Stimulated activated CD4-positive, alpha-beta T cell treated with anti-CD3 and anti-CD28 coated beads, Interleukin-1b, Interleukin-23, amount 100 ng/mL, for 1 hour (primary cell): Measurements from ENCODE around the gene NR2E1.

Experiments used
- DNase-seq, 2 donors: peaks; one replicate each; pipeline ENCODE4 v3.0.0-alpha.2; 2020; ENCODE audit warnings: low read depth in 2 of 2

The NR2E1 gene

DNA sequence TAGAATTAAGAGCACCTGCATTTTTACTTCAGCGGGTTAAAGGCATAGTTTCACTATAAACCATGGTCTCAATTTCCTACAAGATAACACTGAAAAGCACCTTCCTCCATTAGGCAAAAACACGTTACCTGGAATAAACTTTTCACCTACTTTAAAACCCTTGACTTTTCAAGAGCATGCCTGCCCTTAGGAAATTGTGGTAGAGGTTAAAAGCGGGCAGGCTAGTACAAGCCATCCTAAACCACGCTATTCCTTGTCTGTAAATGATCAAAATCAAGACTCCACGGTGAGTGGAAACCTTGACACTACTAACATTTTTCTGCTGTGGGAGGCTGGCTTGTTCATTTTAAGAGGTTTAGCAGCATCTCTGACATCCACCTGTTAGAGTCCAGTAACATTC is 43.9 kb downstream of the NR2E1 start:
- DNase-seq, result no peak

DNA sequence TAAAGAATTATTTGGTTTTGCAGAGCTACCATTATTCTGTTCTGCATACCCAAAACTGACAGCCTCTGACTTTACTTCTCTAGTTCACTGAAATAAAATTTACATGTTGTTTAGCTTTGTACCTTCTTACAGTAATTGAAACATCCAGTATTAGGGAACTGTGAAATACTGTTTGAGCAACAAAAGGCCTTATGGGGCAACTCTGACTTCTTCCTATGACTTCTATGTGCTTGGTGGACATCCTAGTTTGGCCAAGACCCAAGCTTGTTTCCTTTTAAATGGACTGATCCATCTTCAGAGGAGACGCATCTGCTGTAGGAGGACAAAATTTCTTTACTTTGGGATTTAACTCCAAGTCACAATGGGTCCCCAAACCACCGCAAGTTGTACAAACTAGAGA is 44.7 kb downstream of the NR2E1 start:
- DNase-seq, result no peak

DNA sequence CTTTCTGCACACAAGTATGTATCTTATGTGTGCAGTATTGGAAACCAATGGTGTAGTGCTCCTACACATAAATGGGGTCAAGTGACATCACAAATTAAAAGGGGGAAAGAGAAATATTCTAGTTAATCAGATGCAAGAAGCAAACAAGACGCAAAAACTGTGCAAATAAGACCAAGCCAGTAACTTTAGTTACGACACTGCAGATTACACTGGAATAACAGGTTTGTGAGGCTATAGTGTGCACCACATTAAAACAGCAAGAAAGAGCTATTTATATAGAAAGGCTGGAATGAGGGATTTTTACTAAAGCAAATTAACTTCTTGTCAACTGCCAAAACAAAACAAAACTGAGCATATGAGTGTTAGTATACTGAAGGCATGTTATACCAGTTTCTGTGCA is 45.8 kb downstream of the NR2E1 start:
- no peak for DNase-seq

DNA sequence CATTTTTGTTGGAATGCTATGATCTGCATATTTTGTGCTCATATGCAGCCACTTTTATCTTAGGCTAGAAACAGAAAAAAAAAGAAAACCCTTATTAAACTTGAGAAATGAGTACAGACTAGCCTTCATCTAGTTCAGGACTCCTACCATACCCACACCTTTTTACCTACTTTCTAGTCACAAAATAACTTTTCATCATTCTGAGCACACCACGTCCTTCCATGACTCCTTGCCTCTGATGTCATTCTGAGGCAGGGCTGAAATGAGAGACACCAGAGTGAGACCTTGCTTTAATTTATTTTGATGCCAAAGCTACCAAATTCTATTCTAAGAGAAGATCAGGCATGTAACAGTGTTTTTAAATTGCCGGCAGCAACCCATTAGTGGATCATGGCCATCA is 56.2 kb downstream of the NR2E1 start:
- no peak for DNase-seq

DNA sequence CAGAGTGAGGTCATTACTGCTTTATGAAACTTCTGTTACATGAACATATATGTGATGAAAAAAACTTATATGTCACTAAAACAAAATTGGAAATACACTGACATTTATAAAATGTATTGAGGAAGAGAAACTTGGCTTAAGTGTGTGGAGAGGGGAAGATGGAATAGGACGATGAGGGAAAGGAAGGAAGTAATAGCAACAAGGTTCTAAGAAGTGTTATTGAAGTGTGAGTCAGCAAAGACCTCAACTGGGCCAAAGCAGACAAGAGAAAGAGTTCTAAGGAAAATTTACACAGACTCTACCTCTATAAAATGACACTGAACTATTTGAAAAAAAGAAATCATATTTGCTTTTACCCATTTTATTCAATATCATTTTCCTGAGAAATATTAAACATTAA is 56.7 kb downstream of the NR2E1 start:
- no peak for DNase-seq

DNA sequence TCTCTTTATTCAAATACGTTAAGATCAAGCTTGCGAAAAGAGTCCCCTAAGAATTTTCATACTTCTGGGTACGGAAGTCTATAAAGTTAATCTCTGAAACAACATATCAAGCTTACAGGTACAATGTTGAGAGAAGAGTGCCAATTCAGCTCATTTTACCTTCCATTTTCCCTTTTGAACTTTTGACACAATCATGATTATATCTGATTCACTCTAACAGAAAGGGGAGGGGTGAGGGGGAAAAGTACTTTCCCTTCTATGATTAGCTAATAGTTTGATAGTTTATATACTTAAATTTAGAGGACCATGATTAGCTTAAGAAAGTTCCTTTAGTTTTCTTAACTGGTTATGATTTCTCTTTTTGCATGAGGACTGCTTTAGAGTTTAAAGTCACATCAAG is 61.5 kb downstream of the NR2E1 start:
- no peak for DNase-seq

DNA sequence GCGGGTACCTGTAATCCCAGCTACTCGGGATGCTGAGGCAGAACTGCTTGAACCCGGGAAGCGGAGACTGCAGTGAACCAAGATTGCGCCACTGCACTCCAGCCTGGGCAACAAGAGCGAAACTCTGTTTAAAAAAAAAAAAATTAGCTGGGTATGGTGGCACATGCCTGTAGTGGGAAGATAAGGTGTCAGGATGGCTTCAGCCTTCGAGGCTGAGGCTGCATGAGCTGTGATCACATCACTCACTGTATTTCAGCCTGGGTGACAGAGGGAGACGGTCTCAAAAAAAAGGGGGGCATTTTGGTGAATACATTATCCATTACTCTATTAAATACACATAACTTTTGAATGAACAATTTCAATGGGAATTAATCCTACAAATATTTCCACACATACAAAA is 62.6 kb downstream of the NR2E1 start:
- DNase-seq, result no peak

DNA sequence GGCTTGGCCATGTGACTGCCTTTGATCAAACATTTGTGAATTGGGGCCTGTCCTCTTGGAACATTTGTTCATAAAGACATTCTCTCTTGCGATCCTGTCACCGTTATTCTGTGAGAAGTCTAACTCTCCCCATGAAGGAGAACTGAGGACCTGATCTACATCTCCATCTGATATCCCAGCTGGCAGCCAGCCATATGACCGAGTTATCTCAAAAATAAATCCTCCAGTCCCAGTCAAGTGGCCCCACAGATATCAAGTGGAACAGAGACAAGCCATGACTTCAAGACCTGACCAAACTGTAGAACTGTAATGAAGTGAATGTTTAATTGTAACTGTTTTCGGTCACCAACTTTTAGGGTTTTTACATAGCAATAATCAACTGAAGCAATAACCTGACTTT is 69.3 kb downstream of the NR2E1 start:
- no peak for DNase-seq

DNA sequence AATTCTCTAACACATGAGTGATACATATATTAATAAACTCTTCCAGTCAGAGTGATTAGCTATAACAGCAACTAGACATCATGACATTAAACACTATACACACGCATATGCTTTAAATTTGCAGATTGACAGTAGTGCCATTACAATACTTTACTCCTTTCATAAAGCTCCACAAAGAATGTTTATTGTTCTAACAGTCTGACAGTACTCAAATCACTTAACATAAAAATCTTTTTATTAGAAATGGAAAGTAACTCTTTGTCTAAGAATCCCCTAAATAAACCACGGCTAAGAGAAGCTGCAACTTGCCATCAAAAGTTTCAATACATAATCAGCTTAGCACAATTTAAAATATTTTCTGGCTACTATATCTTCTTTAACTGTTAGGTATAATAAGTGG is 71.0 kb downstream of the NR2E1 start:
- no peak for DNase-seq

DNA sequence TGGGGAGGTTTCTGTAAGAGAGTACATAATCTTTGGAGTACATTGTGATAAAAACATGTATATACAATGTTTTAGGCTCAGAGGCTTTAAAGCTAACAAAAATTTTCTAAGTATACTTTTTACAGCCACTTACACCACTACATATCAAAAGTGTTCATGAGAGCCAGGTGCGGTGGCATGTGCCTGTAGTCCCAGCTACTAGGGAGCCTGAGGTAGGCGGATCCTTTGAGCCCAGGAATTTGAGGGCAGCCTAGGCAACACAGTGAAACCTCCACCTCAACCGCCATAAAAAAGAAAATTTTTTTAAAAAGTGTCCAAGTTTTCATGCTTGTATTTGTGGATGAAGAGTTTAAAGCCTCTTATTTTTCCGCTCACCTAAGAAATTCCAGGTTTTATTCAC is 72.5 kb downstream of the NR2E1 start:
- no peak for DNase-seq
